Colonic mucosa (tissue), 4 donors: ENCODE measurements around the gene IFNA1. TPM values are rescaled to one million over a fixed set of nuclear protein-coding genes. Genes with fewer than 3 reads are reported as not detected.
A peak's percentile ranks its signal among the peaks of the same experiment; 100 is the strongest.

Source experiments
- DNase-seq: peaks from one replicate; pipeline ENCODE4 v3.0.0-alpha.2; 2020
- H3K27ac ChIP-seq: fragments of 200-600 bp; one replicate; pipeline ENCODE4 v1.8.0; 2021
- H3K27me3 ChIP-seq: fragments of 200-600 bp; one replicate; pipeline ENCODE4 v1.8.0; 2021
- H3K36me3 ChIP-seq: fragments of 200-600 bp; one replicate; pipeline ENCODE4 v1.8.0; 2021
- H3K4me1 ChIP-seq: fragments of 200-600 bp; one replicate; pipeline ENCODE4 v1.8.0; 2021; ENCODE audit warnings: mild to moderate bottlenecking
- H3K4me3 ChIP-seq: fragments of 200-600 bp; one replicate; pipeline ENCODE4 v1.8.0; 2021
- H3K9ac ChIP-seq, 2 donors: one replicate each; pipeline ENCODE4 v1.7.0; 2013; ENCODE audit warnings: control low read depth in 2 of 2, low read depth in 2 of 2, low read length in 2 of 2
- H3K9me3 ChIP-seq: fragments of 200-600 bp; one replicate; pipeline ENCODE4 v1.8.0; 2021
- CTCF ChIP-seq: fragments of 200-600 bp; IDR thresholded peaks from one replicate; pipeline ENCODE4 v1.8.0; 2022; ENCODE audit warnings: antibody characterized with exemption, mild to moderate bottlenecking
- intact Hi-C: fragments of 100-400 bp; cut with DNase I; formaldehyde crosslinking; loops from one replicate; pipeline ENCODE4 v1.14.1; 2022
- total RNA-seq, 2 donors: library from RNA; stranded (reverse); fragmentation: NEBNext Ultra II Directional in 1 of 2; extraction: Animal tissue kit (Norgen Biotek cat#: 25700) in 1 of 2; gene quantifications; one replicate each; pipeline ENCODE4 v1.2.1, GENCODE V29; 2021
- donor health status: healthy.
- donor health status: DM: no; HTN: no; CAD: no.
- donor health status: DM: no; HTN: no; CAD: no.

The IFNA1 gene
- total RNA-seq, 2 donors from 2014 or later: not detected

GRCh38 chr9:21413624-21414023 lies 26.6 kb upstream of the IFNA1 start:
- Histone ChIP-seq H3K9ac (no peak overlapping the region), H3K4me1 (no peaks in the 10 kb centered on the region), H3K36me3 (no peaks in the 10 kb centered on the region), H3K27ac (no peak overlapping the region), H3K27me3 (no peaks in the 10 kb centered on the region), H3K4me3 (no peak overlapping the region), H3K9me3 (no peaks in the 10 kb centered on the region)
- DNase-seq: no peak
- peak; percentile 25 for TF ChIP-seq CTCF
- intact Hi-C loops: no loop called here

GRCh38 chr9:21414220-21414940 lies 25.9 kb upstream of the IFNA1 start:
- intact Hi-C loops: no loop called here
- no peak overlapping the region for H3K27ac ChIP-seq
- no peak for DNase-seq
- no peaks in the 10 kb centered on the region for H3K9me3 ChIP-seq
- no peak overlapping the region for H3K9ac ChIP-seq
- TF ChIP-seq CTCF: no peak
- H3K4me3 ChIP-seq: no peak overlapping the region
- H3K27me3 ChIP-seq: no peaks in the 10 kb centered on the region
- no peaks in the 10 kb centered on the region for H3K4me1 ChIP-seq
- H3K36me3 ChIP-seq: no peaks in the 10 kb centered on the region

GRCh38 chr9:21415493-21416267 lies 24.6 kb upstream of the IFNA1 start:
- no peaks in the 10 kb centered on the region for H3K36me3 ChIP-seq
- H3K4me1 ChIP-seq: no peaks in the 10 kb centered on the region
- intact Hi-C loops: no loop called here
- H3K27me3 ChIP-seq: no peaks in the 10 kb centered on the region
- no peak for TF ChIP-seq CTCF
- H3K4me3 ChIP-seq: no peak overlapping the region
- DNase-seq: peak; percentile 41
- H3K27ac ChIP-seq: no peak overlapping the region
- no peaks in the 10 kb centered on the region for H3K9me3 ChIP-seq
- H3K9ac ChIP-seq: no peak overlapping the region

- Histone ChIP-seq H3K27me3 (no peaks in the 10 kb centered on the region), H3K4me3 (no peak overlapping the region), H3K9ac (no peak overlapping the region), H3K27ac (no peak overlapping the region), H3K36me3 (no peaks in the 10 kb centered on the region), H3K4me1 (no peaks in the 10 kb centered on the region), H3K9me3 (no peaks in the 10 kb centered on the region)
- no peak for TF ChIP-seq CTCF
- intact Hi-C loops: no loop called here
- DNase-seq: no peak
Observed at GRCh38 chr9:21428235-21428634, 12.0 kb upstream of the IFNA1 start.

- no peak overlapping the region for H3K27ac ChIP-seq
- DNase-seq: no peak
- no peak overlapping the region for H3K4me3 ChIP-seq
- intact Hi-C loops: no loop called here
- H3K27me3 ChIP-seq: no peaks in the 10 kb centered on the region
- no peaks in the 10 kb centered on the region for H3K4me1 ChIP-seq
- no peaks in the 10 kb centered on the region for H3K36me3 ChIP-seq
- H3K9me3 ChIP-seq: no peaks in the 10 kb centered on the region
- H3K9ac ChIP-seq: no peak overlapping the region
- no peak for TF ChIP-seq CTCF
Observed at GRCh38 chr9:21429191-21429590, 11.0 kb upstream of the IFNA1 start.
